GM19467 (cell line): ENCODE data around the gene PRKAB1.

Experiments used
- ATAC-seq: cut with Tn5 transposase; IDR thresholded peaks from one replicate; pipeline ENCODE4 v1.9.1; 2021; ENCODE audit warnings: mild to moderate bottlenecking, moderate library complexity; ENCODE audit not compliant: unreplicated experiment

The PRKAB1 gene

GRCh38 chr12:119660076-119660475 lies 7.9 kb upstream of the PRKAB1 start:
- ATAC-seq: no peak

- no peak for ATAC-seq
These were observed 6.1 kb upstream of the PRKAB1 start for GRCh38 chr12:119661882-119662281.

GRCh38 chr12:119664642-119665041 lies 3.3 kb upstream of the PRKAB1 start:
- ATAC-seq: no peak

GRCh38 chr12:119665164-119665929 lies 2.6 kb upstream of the PRKAB1 start:
- ATAC-seq: no peak

GRCh38 chr12:119666226-119666795 lies 1.6 kb upstream of the PRKAB1 start:
- ATAC-seq: no peak

- ATAC-seq: peak; percentile 10
These were observed 895 bp upstream of the PRKAB1 start for GRCh38 chr12:119666900-119667576.

GRCh38 chr12:119668324-119668841 lies 450 bp downstream of the PRKAB1 start:
- no peak for ATAC-seq

- ATAC-seq: no peak
These were observed 2.0 kb downstream of the PRKAB1 start for GRCh38 chr12:119669744-119670472.

GRCh38 chr12:119671070-119671469 lies 3.1 kb downstream of the PRKAB1 start:
- no peak for ATAC-seq

- no peak for ATAC-seq
These were observed 4.3 kb downstream of the PRKAB1 start for GRCh38 chr12:119672194-119672593.

GRCh38 chr12:119673634-119674033 lies 5.7 kb downstream of the PRKAB1 start:
- ATAC-seq: no peak

GRCh38 chr12:119674560-119674959 lies 6.6 kb downstream of the PRKAB1 start:
- ATAC-seq: no peak

- no peak for ATAC-seq
These were observed 8.1 kb downstream of the PRKAB1 start for GRCh38 chr12:119676022-119676421.

- ATAC-seq: no peak
These were observed 8.6 kb downstream of the PRKAB1 start for GRCh38 chr12:119676573-119676972.

- ATAC-seq: no peak
These were observed 10.5 kb downstream of the PRKAB1 start for GRCh38 chr12:119678459-119678858.

GRCh38 chr12:119679081-119679480 lies 11.1 kb downstream of the PRKAB1 start:
- no peak for ATAC-seq

GRCh38 chr12:119679490-119679889 lies 11.6 kb downstream of the PRKAB1 start:
- ATAC-seq: no peak

- no peak for ATAC-seq
These were observed 13.2 kb downstream of the PRKAB1 start for GRCh38 chr12:119681111-119681510.

- ATAC-seq: no peak
These were observed 14.1 kb downstream of the PRKAB1 start for GRCh38 chr12:119681728-119682638.

GRCh38 chr12:119682639-119683252 lies 14.8 kb downstream of the PRKAB1 start:
- no peak for ATAC-seq
